ENCODE results near the gene GNPAT.

GNPAT gene

DNA sequence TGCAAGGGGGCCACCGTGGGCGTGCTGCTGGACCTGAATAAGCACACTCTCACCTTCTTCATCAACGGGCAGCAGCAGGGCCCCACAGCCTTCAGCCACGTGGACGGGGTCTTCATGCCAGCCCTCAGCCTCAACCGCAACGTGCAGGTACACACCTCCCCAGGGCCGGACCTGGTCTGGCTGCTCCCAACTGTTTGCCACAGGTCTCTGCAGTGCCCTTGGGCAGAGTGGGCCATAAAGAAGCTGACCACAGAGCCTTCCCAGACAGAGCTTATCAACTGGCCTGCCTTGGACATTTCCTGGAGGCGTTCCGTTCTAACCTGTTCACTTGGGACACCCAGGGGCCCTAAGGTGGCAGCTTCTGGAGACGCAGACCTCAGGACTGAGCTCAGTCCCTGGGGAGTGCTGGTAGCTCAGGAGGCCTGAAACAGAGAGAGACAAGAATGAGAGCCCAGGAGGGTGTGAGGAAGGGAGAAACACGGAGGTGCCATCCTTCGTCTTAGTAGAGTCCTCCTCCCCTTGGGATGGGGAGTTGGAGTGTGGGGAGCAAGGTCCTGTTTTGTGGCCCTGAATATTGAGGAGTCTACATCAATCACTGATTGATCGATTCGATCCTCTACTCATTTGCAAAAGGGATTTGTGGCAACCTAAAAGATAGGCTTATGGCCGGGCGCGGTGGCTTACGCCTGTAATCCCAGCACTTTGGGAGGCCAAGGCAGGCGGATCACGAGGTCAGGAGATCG, 27.0 kb upstream of the GNPAT start:
- no peak for DNase-seq

DNA sequence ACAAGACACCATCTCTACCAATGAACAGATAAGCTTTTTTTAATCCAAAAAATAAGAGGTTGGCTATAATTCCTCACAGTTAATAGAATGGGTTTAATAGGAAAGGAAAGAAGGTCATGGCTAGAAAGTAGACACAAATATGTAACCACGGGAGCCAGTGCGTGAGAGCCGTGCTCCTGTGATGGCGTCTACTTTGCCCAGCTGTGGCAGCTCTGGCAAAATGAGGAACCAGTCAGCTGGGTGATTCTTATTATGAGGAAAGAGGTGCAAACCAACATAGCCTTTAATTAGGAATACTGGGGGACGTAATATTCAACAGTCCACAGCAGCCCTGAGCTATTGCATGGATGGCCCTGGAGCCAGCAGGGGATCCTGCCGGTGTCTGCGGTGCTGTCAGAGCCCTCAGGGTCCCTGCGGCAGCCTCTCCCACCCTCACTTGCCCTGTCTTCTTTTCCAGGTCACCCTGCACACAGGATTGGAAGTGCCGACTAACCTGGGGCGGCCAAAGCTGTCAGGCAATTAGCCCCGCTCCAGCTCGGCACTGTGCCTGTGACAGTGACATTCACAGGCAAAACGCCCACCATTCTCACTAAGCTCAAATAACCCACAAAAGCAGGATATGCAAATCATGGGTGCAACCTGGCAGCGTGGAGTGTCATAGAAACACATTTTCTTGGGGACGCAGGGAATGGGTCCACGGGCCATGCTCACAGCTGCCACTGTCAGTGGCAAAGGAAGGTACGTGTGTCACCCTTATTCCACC, 25.9 kb upstream of the GNPAT start:
- no peak for DNase-seq

DNA sequence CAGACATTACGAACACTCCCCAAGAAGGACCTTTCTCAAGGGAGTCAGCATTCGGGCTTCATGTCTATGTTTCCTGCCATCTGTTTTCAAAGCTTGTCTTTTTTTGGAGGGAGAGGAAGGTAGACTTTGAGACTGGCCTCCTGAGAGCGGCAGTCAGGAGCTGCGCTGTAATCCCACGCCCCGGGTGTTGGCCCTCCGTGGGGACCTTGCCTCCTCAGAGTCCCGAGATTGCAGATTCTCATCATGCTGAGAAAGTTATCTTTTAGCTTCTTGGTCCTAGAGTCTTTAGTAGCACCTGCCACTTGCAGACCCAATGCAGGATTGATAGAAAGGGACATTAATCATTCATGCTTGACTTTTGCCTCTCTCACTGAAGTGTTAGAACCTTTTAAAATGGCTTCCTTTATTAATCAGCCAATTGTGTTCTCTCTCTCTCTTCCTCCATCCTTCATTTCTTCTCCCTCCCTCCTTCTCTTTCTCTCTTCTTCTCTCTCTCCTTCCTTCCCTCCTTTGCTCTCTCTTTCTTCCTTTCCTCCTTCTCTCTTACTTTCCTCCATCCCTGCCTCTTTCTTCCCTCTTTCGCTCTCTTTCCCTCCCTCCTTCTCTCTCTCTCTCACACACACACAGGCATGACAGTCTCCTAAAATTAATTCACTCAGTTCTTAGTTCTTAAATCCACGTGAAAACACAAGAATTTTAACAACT, 25.2 kb upstream of the GNPAT start:
- DNase-seq = no peak

DNA sequence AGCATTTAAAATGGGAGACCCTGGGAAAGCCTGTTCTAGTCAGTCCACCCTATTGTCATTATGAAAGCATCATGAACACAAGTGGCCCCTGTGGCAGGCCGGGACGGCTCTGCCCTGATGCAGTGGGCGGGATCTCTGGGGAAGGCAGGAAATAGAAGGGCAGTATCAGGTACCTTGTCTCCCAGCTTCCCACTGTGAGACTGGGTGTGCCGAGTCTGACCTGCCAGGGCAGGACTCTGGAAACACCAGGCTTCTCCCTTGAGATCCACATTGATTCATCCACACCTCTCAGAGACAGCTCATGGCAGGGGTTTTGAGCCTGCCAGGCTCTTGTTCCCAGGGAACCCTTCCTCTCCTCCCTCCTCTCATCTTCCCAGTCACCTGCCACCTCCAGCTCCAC, 24.5 kb upstream of the GNPAT start:
- DNase-seq = peak; percentile 26

DNA sequence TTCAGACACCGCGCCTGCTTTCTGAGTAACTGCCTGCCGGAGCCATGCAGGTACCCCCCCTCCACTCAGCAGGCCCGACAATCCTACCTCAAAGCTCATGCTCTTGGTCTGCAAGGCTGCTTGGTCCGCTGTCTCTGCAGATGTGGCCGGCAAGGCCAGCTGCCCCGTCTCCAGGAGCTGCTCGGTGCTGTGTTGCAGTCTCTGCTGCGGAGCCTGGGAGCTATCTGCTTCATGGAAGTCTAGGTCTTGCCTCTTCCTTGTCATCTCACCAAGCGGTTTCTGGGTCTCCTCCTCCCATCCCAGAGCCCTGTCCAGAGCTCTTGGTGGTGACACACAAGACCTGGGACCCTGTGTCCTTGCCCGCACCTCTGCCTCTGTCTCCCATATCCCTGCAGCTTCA, 24.0 kb upstream of the GNPAT start:
- no peak for DNase-seq

DNA sequence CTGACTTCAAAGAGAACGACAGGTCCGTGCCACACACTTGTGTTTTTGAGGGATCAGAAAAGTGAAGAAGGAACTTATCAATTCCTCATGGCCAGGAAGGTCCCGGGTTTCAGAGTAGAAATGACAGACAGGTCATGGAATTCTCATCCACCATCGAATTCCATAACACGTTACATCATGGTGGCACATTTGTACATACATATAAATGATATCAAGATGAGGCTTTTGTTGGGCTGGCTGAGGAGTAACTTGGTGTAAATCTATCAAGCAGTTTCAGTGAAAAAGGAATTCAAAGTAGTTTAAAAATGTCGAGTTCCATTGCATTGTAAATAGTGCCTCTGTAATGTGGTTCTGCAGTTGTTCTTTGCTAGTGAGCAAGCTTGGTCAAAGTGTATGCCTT, 22.9 kb upstream of the GNPAT start:
- no peak for DNase-seq

DNA sequence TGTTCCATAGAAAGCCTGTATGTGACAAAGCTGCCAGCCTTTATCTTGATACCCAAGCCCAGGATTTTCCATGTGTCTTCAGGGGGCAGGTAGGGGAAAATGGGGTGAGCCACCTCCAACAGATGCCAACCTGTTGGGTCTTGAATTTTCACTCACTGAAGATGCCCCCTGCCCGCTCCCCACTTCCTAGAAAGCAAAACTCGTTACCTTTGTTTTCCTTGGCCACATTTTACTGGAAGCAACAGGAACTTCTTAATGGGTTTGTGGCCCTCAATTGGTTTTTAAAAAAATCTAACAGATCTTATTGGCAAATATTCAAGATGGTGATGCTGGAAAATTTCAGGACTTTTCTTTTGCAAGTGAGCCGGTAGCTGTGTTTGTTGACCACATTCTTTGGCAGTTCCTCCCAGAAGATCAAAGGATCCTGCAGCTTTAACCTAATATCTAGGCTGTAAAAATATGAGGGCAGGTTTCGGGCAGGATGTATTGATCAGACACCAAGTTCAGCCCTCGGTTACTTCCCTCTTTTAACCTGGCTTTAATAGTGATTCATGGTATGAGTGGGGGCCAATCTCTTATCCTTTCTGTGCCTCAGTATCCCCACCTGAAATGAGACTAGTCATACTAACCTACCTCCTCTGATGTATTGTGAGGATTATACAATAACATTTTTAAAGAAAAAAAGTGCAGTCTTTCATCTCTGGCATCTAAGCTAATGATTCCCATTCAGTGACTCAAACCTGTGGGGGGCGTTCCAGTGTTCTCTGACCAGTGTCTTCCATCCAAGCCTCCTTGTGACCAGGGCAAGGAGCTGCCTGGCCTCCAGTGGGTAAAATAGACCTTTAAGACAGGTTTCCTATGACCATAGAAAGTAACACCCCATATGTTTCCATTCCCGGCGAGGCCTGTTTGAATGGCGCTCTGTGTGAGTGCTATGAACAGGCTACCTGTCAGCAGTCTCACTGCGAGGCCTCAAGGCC, 21.3 kb upstream of the GNPAT start:
- DNase-seq = no peak

DNA sequence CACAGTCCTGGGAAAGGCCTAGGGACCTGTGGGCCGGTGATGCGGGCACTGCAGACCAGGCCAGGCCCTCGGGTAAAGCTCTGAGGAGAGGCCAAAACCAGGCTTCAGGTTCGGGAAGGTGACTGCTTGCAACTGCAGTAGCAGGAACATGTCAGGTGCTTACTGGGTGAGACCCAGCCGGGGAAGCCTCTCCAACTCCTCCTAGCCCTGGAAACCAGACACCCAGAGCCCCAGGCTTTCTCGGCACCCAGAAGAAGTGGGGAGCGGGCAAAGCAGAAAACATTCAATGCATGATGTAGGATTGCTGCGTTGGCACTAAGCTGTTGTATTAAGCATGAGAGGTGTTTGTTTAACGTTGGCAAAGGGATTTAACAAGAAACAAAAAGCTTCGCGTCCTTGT, 20.2 kb upstream of the GNPAT start:
- no peak for DNase-seq

DNA sequence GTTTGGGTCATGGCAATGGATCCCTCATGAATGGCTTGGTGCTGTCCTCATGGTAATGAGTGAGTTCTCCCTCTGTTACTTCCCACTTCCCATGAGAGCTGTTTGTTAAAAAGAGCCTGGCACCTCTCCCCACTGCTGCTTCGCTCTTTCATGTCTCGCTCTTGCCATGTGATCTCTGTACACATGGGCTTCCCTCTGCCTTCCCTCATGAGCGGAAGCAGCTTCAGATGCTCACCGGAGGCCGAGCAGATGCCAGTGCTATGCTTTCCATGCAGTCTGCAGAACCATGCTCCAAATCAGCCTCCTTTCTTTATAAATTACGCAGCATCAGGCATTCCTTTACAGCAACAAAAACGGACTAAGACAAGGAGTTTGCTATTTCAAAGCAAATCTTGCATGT, 14.9 kb upstream of the GNPAT start:
- DNase-seq = no peak

DNA sequence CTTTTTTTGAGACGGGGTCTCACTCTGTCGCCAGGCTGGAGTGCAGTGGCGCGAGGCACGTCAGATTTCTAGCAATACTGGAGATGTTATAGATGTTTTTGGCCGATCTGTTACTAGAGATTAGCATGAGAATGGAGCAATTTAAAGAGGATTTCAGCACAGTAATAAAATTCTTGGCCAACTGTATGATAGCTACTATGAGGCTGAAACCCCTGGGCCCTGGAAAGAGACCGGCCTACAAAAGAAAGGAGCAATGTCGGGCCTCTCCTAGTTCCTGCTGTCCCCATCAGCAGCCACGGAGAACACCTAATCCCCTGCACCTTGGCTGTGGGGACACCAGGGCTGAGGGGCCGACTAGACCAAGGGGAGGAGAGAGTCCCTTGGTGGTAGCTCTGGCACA, 9.5 kb upstream of the GNPAT start:
- no peak for DNase-seq

DNA sequence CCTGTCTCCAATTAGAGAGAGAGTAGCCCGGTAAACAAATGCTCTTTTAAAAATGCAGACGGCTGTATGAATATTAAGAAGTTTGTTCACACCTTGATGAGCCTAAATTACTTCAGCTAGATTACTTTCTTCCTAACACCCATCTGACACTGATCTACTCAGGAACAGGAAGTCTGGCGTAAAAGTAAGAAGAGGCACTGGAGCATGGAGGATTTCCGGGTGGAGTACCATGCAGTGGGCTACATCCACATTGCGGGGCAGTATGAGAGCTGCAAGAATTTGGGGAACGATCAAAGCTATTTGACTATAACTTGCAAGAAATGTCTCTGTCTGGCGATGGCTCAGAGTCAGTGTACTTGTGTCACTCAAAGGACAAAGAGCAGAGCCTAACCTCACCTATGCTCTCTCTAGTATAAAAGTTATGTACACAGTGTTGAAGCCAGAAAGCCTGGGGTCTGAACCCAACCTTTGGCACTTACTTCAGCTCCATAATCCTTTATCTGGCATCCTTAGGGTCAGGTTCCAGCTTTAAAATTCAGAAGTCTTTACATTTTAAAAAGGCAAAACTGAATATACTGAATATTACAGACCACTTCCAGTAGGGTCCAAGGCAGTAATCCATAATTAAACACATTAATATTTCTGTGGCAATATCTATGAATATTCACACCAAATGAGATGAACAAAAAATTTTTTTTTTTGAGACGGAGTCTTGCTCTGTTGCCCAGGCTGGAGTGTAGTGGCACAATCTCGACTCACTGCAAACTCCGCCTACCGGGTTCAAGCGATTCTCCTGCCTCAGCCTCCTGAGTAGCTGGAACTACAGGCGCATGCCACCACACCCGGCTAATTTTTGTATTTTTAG, 7.9 kb upstream of the GNPAT start:
- DNase-seq = no peak

DNA sequence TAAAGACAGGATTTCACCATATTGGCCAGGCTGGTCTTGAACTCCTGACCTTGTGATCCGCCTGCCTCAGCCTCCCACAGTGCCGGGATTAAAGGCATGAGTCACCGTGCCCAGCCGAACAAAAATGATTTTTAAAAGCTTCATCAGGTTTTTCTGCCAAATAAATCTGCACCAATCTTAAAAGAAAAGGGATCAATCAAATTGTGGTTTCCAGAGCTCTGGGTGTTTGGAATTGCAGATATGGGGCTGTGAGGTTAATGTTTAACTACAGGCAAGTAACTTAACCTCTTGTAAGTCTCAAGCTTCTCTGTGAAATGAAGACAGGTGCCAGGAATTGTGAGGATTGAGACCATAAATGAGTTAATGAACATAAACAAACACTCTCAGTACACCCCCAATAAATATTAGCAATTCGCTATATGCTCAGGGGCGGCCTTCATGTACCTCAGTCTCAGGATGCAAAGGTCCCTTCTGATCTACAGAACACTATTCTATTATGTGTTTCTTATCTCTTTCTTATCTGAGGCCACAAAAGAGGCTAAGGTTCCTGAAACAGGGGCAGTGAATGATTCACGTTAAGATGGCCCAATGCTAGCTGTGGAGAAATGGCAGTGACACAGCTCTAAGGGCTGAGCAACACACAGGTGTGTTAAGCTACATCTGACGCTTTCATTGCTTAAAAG, 7.1 kb upstream of the GNPAT start:
- DNase-seq = no peak

DNA sequence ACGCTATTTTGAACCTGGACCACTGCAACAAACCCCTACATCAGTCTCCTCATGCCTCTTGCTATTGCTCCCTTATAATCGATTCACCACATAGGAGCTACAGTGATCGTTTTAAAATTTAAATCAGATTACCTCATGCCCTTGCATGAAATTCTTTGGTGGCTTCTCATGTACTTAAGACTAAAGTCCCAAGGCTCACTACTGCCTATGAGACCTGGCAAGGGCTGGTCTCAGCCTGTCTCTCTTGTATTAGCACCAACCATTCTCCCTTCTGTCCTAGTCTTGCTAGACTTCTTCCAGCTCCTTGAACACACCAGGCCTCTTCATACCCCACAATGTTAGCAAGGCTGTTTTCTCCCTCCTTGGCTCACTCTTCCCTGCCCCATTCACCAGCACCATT, 6.5 kb upstream of the GNPAT start:
- DNase-seq = no peak

DNA sequence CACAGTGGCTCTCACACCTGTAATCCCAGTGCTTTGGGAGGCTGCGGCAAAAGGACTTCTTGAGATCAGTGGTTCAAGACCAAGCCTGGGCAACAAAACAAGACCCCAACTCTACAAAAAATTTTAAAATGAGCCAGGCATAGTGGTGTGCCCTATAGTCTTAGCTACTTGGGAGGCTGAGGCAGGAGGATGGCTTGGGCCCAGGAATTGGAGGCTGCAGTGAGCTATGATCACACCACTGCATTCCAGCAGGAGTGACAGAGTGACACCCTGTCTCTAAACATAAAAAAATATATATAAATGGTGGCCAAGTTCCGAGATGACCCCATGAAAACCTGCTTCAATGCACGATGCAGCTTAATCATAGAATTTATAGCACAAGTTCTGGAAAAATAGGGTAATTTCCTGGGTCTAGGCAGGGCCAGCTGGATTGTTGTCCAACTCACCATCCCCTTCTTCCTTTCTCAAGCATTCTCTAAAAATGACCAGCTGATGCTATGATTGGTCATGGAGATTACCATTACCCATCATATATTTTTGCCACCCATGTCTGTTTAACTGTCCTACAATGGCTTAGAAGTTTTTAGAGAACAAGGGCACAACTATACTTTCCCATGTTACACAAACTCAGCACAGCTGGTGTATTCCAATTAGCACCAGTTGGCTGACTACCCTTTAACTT, 5.3 kb upstream of the GNPAT start:
- no peak for DNase-seq

DNA sequence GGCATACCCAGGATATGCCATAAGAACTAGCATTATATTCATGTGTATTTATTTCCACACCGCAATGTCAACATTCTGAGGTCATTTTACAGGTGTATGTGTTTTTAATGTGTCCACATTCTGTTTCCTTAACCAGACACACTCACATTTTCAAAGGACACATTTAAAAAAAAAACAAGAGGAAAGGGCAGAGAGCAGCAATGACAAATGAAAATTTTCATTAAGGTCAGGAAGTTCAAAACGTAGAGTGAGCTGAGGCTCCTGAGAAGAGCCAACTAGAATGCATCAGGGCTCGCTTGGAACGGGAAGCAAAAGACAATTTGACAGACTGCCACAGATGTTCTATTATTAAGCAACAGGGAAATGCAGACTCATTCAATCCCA, 4.8 kb upstream of the GNPAT start:
- DNase-seq = no peak

DNA sequence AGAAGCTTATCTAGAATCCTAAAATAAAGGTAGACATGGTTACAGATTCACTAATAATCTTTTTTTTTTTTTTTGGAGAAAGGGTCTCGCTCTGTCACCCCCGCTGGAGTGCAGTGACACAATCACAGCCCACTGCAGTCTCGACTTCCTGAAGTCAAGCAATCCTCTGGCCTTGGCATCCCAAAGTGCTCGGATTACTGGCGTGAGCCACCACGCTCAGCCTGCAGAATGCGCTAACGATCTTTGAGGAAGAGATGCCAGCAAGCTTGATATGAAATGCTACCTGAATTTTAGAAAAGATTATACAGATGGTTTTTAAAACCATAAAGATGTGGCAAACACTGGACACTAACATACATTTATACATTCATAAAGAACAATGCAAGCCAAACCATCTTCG, 4.1 kb upstream of the GNPAT start:
- DNase-seq = no peak

DNA sequence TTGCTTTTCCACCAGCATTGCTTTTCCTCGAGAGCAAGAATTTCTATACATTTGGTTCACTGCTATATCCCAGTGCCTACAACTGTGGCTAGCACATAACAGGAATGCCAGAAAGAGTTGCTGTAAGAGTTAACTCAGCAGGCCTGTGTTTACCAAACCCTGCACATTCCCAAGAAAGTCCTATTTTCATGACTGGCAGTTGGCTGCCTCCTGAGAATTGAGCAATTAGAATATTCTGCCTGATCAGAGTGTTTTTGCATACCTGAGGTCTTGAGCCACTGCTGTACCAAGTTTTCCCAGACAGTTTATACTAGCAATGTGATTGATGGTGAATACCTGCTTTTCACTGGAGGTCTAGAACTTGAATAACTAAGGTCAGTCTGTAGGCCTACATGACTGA, 2.7 kb upstream of the GNPAT start:
- DNase-seq = no peak

DNA sequence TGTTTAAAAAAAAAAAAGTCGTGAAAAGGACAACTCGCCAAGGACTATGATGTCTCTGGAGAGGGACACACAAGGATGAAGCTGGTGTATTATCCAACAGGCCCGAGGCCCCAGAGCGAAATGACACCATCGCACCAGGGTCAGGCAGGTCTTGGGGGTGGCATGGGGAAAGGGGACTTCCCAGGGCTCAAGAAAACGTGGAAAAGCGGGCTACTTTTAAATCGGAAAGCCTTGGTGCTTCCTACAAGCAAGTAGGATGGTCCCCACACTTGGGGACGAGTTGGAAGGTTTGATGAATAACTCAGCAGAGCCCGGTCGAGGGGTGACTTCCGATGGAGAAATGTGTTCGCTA, 505 bp upstream of the GNPAT start:
- no peak for DNase-seq

DNA sequence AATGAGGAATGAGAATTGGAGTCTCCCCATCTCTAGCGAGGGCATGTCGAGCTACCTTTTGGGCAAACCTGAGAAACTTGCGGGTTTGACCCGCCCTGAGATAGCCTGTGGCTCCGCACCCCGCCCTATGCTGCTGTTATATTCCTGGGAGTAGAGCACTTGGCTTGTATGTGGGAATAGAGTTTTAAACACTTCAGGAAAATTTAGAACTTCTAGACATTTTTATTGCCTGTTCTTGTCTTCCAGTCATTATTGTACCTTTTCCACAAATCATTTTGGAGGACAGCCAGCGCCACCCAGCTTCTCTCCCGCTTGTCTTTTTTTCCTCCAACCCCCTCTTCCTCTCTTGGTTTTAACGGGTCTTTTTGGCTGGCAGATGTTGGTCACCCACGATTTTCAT, 738 bp downstream of the GNPAT start:
- no peak for DNase-seq

DNA sequence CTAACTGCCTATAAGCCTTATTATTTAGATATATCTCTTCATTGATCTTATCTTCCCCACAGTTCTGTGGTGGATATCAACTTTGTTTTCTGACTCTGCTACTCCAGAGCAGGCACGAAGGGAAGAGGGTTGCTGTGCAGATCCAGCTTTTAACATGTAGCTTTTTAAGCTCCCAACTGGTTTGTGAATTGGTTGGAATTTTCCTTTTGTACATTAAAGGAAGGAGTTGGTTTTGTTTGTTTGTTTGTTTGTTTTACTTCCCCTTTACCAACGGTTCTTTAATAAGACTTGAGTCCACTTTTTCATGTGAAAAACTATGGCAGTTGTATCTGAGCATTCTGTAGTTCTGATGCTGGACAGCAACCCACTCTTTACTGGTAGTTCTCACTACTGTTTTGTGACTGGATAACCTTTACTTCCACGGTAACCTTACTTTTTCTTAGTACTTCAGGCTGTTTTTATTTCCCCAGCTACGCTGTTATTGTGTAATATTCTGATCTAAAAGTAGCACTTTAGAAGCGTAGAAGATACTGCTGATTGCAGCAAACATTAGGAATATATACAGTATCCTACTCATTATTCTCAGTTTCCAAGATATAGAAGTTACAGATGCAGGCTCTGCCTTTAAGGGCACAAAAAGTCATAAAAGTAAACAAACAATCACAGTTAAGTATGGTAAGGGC, 1.6 kb downstream of the GNPAT start:
- DNase-seq = no peak
